Colonic mucosa (tissue), 4 donors: ENCODE data around the gene SPRN. TPM values are rescaled to one million over a fixed set of nuclear protein-coding genes. Genes with fewer than 3 reads are reported as not detected.
"Not testable (repeated sequence)": the region's sequence is repeated elsewhere in the genome, so short reads cannot be mapped to it uniquely, and the experiment has no call there.

Experiments used
- DNase-seq: peaks from one replicate; pipeline ENCODE4 v3.0.0-alpha.2; 2020
- H3K27ac ChIP-seq: fragments of 200-600 bp; one replicate; pipeline ENCODE4 v1.8.0; 2021
- H3K27me3 ChIP-seq: fragments of 200-600 bp; one replicate; pipeline ENCODE4 v1.8.0; 2021
- H3K36me3 ChIP-seq: fragments of 200-600 bp; one replicate; pipeline ENCODE4 v1.8.0; 2021
- H3K4me1 ChIP-seq: fragments of 200-600 bp; one replicate; pipeline ENCODE4 v1.8.0; 2021; ENCODE audit warnings: mild to moderate bottlenecking
- H3K4me3 ChIP-seq: fragments of 200-600 bp; one replicate; pipeline ENCODE4 v1.8.0; 2021
- H3K9ac ChIP-seq, 2 donors: one replicate each; pipeline ENCODE4 v1.7.0; 2013; ENCODE audit warnings: control low read depth in 2 of 2, low read depth in 2 of 2, low read length in 2 of 2
- H3K9me3 ChIP-seq: fragments of 200-600 bp; one replicate; pipeline ENCODE4 v1.8.0; 2021
- intact Hi-C: fragments of 100-400 bp; cut with DNase I; formaldehyde crosslinking; loops from one replicate; pipeline ENCODE4 v1.14.1; 2022
- total RNA-seq, 2 donors: library from RNA; stranded (reverse); fragmentation: NEBNext Ultra II Directional in 1 of 2; extraction: Animal tissue kit (Norgen Biotek cat#: 25700) in 1 of 2; gene quantifications; one replicate each; pipeline ENCODE4 v1.2.1, GENCODE V29; 2021
- TF ChIP-seq, protein P1 (sequence below): fragments of 200-600 bp; IDR thresholded peaks from one replicate; pipeline ENCODE4 v1.8.0; 2022; ENCODE audit warnings: antibody characterized with exemption, mild to moderate bottlenecking
- donor health status: healthy.
- donor health status: DM: no; HTN: no; CAD: no.
- donor health status: DM: no; HTN: no; CAD: no.

SPRN gene
- total RNA-seq, 2 donors from 2014 or later = not detected

DNA sequence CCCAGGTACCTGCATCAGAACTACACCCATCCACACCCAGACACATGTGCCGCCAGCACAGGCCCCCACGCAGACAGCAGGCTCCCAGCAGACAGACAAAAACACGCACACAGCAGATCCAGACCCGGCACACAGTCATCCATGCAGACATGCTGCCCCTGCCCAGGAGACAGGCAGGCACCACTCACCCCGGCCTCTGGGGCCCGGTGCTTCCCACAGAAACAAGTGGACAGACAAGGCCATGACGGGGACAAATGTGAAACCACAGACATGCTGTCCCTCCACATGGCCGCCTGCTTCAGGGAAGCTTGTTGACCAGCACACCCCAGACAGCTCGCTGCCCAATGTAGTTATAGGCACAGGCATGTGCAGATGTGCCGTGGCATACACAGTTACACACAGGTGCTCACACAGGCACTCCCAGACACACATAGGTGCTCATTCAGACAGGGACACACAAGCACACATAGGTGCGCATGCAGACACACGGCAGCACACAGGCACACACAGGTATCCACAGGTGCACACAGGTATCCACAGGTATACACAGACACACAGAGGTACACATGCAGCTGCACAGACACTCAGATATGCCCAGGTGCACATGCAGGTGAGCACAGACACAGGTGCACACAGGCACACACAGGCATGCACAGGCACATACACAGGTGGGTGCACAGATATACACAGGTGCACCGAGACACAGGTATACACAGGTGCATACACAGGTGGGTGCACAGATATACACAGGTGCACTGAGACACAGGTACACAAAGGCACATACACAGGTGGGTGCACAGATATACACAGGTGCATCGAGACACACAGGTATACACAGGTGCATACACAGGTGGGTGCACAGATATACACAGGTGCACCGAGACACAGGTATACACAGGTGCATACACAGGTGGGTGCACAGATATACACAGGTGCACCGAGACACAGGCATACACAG is 18.8 kb upstream of the SPRN start:
- H3K4me3 ChIP-seq = no peak overlapping the region
- peak; percentile 10 for DNase-seq

GRCh38 chr10:133442191-133442966 is 18.0 kb upstream of the SPRN start:
- TF ChIP-seq, protein P1, sequence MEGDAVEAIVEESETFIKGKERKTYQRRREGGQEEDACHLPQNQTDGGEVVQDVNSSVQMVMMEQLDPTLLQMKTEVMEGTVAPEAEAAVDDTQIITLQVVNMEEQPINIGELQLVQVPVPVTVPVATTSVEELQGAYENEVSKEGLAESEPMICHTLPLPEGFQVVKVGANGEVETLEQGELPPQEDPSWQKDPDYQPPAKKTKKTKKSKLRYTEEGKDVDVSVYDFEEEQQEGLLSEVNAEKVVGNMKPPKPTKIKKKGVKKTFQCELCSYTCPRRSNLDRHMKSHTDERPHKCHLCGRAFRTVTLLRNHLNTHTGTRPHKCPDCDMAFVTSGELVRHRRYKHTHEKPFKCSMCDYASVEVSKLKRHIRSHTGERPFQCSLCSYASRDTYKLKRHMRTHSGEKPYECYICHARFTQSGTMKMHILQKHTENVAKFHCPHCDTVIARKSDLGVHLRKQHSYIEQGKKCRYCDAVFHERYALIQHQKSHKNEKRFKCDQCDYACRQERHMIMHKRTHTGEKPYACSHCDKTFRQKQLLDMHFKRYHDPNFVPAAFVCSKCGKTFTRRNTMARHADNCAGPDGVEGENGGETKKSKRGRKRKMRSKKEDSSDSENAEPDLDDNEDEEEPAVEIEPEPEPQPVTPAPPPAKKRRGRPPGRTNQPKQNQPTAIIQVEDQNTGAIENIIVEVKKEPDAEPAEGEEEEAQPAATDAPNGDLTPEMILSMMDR = no peak
- Histone ChIP-seq H3K4me1 (no peaks in the 10 kb centered on the region), H3K9me3 (peaks cover 3% of the 10 kb centered on the region), H3K27ac (no peak overlapping the region), H3K4me3 (no peak overlapping the region), H3K36me3 (no peaks in the 10 kb centered on the region), H3K9ac (no peak overlapping the region), H3K27me3 (no peaks in the 10 kb centered on the region)
- peak; percentile 15 for DNase-seq
- intact Hi-C loops = no loop called here

More for the DNA sequence above, 18.8 kb upstream of the SPRN start:
- Histone ChIP-seq H3K27me3 (no peaks in the 10 kb centered on the region), H3K4me1 (no peaks in the 10 kb centered on the region), H3K27ac (no peak overlapping the region), H3K9me3 (peaks cover 10% of the 10 kb centered on the region), H3K9ac (no peak overlapping the region), H3K36me3 (no peaks in the 10 kb centered on the region)
- intact Hi-C loops = no loop called here
- TF ChIP-seq, protein P1 = no peak

DNA sequence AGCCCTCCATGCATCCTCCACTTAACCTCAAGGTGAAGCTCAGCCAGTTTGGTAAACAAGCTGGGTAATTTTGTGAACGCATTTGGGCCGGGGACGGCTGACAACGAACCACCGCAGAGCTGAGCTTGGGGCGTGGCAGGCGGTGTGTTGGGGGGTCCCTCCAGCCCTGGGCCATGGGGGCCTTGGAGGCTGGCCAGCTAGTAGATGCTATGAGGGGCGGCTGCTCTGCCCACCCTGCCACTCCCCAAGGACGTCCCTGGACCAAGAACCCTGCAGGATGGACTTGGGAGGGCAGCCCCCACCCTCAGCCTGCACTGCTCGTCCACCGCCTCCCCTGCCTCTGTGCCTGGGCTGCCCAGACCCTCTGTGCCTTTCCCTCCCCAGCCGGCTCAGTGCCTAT is 17.4 kb upstream of the SPRN start:
- DNase-seq = peak; percentile 11
- Histone ChIP-seq H3K36me3 (no peaks in the 10 kb centered on the region), H3K9me3 (no peaks in the 10 kb centered on the region), H3K4me3 (no peak overlapping the region), H3K27ac (no peak overlapping the region), H3K4me1 (no peaks in the 10 kb centered on the region), H3K27me3 (no peaks in the 10 kb centered on the region), H3K9ac (no peak overlapping the region)
- intact Hi-C loops = no loop called here
- TF ChIP-seq, protein P1 = no peak

DNA sequence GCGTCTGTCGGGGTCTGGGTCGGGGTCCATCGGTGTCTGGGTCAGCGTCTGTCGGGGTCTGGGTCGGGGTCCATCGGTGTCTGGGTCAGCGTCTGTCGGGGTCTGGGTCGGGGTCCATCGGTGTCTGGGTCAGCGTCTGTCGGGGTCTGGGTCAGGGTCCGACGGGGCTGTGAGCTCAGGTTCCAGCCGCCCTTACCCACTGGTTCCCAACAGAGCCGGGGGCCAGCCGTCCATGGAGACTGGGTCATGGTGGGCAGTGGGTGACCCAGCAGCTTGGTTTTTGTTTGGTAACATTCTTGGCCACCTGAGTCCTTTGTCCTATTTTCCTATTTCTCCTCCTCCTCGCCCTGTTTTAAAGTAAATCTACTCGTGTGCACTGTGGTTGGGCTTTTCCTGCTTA is 16.9 kb upstream of the SPRN start:
- intact Hi-C loops, H3K36me3 ChIP-seq, H3K9me3 ChIP-seq, H3K27me3 ChIP-seq, H3K4me3 ChIP-seq, H3K9ac ChIP-seq, H3K4me1 ChIP-seq, H3K27ac ChIP-seq: not testable (repeated sequence)
- peak; percentile 14 for DNase-seq

DNA sequence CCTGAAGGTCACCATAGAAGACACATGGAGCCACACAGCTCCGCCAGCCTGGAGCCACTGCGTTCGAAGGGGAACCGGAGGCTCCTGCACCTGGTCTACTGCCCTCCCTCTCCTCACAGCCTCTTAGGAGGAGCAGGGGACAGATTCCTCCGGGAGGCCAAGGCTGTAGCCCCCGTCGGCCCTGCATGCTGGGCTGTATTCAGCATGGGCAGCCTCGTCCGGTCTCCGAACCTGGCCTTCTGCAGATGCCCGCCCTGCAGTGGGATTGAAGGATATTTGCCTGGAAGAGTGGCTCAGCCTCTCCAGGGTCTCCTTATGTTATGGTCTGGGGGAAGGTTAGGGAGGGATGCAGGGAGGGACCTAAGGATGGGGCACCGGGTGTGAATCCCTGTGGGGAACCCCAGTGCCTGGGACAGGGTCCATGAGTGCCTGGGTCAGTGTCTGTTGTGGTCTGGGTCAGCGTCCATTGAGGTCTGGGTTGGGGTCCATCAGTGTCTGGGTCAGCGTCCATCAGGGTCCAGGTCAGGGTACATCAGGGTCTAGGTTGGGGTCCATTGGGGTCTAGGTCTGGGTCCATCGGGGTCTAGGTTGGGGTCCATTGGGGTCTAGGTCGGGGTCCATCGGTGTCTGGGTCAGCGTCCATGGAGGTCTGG is 16.3 kb upstream of the SPRN start:
- H3K4me1 ChIP-seq = no peaks in the 10 kb centered on the region
- DNase-seq = no peak
- H3K27me3 ChIP-seq = no peaks in the 10 kb centered on the region
- H3K9me3 ChIP-seq = no peaks in the 10 kb centered on the region
- H3K4me3 ChIP-seq = no peak overlapping the region
- H3K36me3 ChIP-seq = no peaks in the 10 kb centered on the region
- H3K27ac ChIP-seq = no peak overlapping the region
- intact Hi-C loops = no loop called here
- TF ChIP-seq, protein P1 = no peak
- H3K9ac ChIP-seq = no peak overlapping the region
